GM10248 (cell line): Measurements from ENCODE around the gene KCNN4.

ENCODE experiments used
- CTCF ChIA-PET: fragments of 300-600 bp; sonication (Branson Sonifier 250); formaldehyde crosslinking; extraction: SDS; loops from one replicate; lab custom pipeline; 2021; ENCODE audit warnings: antibody characterized with exemption; lab: Yijun Ruan, JAX
- POLR2A ChIA-PET: fragments of 350-650 bp; sonication (Branson Sonifier 250); formaldehyde crosslinking; extraction: SDS; loops from one replicate; lab custom pipeline; 2020; ENCODE audit warnings: antibody characterized with exemption; lab: Yijun Ruan, JAX
- DNase-seq: peaks from one replicate; pipeline ENCODE4 v3.0.0; 2012; ENCODE audit errors: extremely low spot score
- TF ChIP-seq, protein P1 (sequence below): IDR thresholded peaks from 2 replicates; pipeline ENCODE4 v1.5.1; 2012; ENCODE audit warnings: mild to moderate bottlenecking, low read depth; ENCODE audit errors: extremely low read depth, missing control alignments, control extremely low read depth

KCNN4 gene

DNA sequence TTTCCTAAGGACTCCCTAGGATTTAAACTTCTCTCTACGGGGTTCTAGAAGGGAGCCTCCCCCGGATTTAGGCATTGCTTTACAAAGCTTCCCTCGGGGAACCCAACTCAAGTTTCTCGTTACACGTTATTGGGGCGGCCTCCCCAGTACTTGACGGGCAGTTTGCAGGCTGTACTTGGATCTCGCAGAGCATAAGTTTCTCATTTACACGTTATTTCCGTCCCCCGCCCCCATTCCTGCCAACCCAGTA is 26.6 kb downstream of the KCNN4 start:
- ChIA-PET CTCF (interaction anchor here (1.1 to 20.8 kb wide), 7 partner anchors 9 to 86 kb away, joined by 3 to 234 read pairs (median 7); partner anchors contain the start of gene KCNN4), POLR2A (interaction anchor here (0.6 to 5.6 kb wide), 4 partner anchors 11 to 291 kb away, joined by 3 to 38 read pairs (median 4); no protein-coding TSS in a partner anchor)
- TF ChIP-seq, protein P1, sequence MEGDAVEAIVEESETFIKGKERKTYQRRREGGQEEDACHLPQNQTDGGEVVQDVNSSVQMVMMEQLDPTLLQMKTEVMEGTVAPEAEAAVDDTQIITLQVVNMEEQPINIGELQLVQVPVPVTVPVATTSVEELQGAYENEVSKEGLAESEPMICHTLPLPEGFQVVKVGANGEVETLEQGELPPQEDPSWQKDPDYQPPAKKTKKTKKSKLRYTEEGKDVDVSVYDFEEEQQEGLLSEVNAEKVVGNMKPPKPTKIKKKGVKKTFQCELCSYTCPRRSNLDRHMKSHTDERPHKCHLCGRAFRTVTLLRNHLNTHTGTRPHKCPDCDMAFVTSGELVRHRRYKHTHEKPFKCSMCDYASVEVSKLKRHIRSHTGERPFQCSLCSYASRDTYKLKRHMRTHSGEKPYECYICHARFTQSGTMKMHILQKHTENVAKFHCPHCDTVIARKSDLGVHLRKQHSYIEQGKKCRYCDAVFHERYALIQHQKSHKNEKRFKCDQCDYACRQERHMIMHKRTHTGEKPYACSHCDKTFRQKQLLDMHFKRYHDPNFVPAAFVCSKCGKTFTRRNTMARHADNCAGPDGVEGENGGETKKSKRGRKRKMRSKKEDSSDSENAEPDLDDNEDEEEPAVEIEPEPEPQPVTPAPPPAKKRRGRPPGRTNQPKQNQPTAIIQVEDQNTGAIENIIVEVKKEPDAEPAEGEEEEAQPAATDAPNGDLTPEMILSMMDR: no peak
- DNase-seq: no peak

DNA sequence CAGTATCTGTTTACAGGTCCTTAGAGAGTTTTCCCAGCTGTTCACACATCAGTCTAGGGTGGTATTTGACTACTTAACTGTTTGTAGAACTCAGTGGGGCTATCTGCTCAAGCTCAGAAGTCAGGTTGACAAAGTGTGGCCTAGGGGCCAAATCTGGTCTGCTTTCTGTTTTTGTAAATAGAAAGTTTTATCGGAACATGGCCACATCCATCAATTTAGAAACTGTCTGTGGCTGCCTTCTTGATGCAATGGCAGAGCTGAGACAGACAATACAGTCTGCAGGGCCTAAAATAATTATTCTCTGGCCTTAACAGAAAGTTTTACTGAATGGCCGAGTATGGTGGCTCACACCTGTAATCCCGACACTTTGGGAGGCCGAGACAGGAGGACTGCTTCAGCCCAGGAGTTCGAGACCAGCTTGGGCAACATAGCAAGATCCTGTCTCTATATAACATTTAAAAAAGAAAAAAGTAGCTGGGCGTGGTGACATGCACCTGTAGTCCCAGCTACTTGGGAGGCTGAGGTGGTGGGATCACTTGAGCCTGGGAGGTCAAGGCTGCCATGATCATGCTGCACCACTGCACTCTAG is 28.4 kb downstream of the KCNN4 start:
- DNase-seq: no peak
- POLR2A ChIA-PET: interaction anchor here (5.6 kb wide), 1 partner anchor 13 kb away, joined by 38 read pairs; no protein-coding TSS in a partner anchor
- CTCF ChIA-PET: interaction anchor here (1.1 to 20.8 kb wide), 8 partner anchors 9 to 84 kb away, joined by 3 to 234 read pairs (median 6); partner anchors contain the start of gene KCNN4
- TF ChIP-seq, protein P1: no peak

DNA sequence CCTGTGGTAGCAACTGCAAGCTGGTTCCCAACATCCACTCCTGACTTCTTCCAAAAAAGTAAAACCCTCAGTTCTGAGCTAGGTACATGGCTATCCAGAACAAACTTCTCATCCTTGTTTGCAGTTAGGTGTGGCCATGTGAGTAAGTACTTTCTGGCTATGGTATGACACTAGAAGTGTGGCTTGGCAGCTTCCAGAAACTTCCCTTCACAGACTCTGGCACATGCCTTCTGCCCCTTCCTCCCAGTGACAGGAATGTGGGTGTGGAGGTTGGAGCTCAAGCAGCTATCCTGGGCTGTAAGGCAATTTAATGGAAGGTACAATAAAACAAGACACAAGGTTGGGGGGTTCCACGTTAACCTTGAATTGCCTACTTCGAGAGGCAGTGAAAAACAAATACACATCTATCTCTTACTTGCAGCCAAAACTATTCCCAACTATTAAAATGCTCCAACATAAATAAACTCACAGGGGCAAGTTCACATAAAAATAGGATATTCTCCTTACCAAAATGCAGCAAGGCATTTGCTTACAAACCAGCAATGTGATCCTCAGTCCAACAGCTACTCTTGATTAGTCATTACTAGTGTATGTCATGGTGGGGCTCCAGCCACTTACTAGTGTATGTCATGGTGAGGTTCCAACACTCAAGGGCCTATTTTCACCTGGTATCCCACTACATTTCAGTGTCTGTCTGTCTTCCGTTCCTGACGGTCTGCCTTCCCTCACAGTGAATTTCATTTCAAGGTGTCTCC is 29.1 kb downstream of the KCNN4 start:
- TF ChIP-seq, protein P1: no peak
- CTCF ChIA-PET: interaction anchor here (0.8 to 20.8 kb wide), 7 partner anchors 9 to 83 kb away, joined by 3 to 234 read pairs (median 6); partner anchors contain the start of gene KCNN4
- no peak for DNase-seq
- POLR2A ChIA-PET: interaction anchor here (5.6 kb wide), 1 partner anchor 14 kb away, joined by 38 read pairs; no protein-coding TSS in a partner anchor

DNA sequence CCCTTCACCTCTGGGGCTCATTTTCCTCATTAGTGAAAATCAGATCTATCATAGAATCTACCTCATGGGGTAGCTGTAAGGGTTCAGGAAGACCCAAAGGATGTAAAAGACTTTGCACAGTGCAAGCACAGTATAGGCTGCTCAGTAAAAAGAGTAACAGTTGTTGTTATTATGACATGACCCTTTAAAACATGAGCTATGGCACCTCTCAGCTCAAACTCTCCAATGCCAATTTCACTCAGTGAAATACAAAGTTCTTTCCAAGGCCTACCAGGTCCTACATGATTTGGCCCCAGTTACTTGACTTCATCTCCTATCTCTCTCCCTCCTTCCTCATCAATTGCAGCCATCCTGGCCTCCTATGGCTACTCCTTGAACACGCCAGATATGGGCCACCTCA is 30.9 kb downstream of the KCNN4 start:
- TF ChIP-seq, protein P1: no peak
- no peak for DNase-seq
- POLR2A ChIA-PET: interaction anchor here (1.0 kb wide), 1 partner anchor 15 kb away, joined by 3 read pairs; no protein-coding TSS in a partner anchor
- CTCF ChIA-PET: interaction anchor here (0.7 to 2.7 kb wide), 5 partner anchors 17 to 82 kb away, joined by 3 to 14 read pairs (median 4); no protein-coding TSS in a partner anchor

DNA sequence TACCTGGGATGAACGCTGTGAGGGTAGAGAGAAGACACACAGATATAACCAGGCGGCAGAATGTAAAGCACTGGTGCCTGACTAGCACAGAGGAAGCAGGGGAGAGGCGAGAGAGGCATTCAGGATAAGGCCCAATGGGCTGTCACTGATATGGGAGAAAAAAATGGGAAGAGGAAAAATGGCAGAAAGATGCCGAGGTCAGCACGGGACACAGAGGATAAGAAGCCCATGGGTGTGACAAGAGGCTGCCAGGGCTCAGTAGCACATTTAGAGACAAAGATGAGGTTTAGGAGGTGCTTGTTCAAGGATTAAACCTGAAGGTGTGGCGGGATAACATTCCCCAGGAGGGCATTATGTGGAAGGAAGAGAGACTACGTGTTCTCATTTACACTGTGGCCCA is 31.6 kb downstream of the KCNN4 start:
- no peak for DNase-seq
- TF ChIP-seq, protein P1: no peak
- CTCF ChIA-PET: interaction anchor here (0.8 to 2.7 kb wide), 4 partner anchors 18 to 81 kb away, joined by 4 to 14 read pairs (median 6); no protein-coding TSS in a partner anchor
- POLR2A ChIA-PET: interaction anchor here (1.0 kb wide), 1 partner anchor 16 kb away, joined by 3 read pairs; no protein-coding TSS in a partner anchor

DNA sequence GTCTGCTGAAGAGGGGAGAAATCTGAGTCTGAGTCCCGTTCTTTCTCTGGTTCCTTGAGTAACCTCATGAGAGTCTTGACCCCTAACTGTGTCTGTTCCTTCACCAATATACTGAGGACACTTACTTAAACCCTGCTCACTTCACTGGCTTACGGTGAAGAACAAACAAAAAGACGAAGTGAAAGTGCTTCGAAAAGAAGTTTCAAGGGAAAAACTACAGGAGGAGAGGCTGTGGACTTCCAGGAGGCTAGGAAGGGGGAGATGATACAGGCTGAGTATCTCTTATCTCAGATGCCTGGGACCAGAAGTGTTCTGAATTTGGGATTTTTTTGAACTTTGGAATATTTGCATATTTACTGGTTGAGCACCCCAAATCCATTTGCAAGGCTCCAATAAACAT is 32.1 kb downstream of the KCNN4 start:
- DNase-seq: no peak
- ChIA-PET CTCF (interaction anchor here (0.8 to 7.7 kb wide), 4 partner anchors 15 to 62 kb away, joined by 3 to 67 read pairs (median 9); no protein-coding TSS in a partner anchor), POLR2A (no interaction called here)
- TF ChIP-seq, protein P1: no peak
